IMR-90 (cell line): Measurements from ENCODE around the gene PIP4K2A. TPM values are rescaled to one million over a fixed set of nuclear protein-coding genes. Genes with fewer than 3 reads are reported as not detected.
"Not testable (repeated sequence)": the region's sequence is repeated elsewhere in the genome, so short reads cannot be mapped to it uniquely, and the experiment has no call there.

ENCODE experiments used
- ATAC-seq: fragments of 200-7000 bp; cut with Tn5 transposase; 2 replicates; pipeline ENCODE4 v1.9.1; 2020; ENCODE audit warnings: low read depth, mild to moderate bottlenecking, moderate library complexity
- BruUV-seq: library from RNA; stranded (reverse); fragments of 400-500 nt; replicated peaks from 2 replicates; lab custom pipeline; 2021; lab: Mats Ljungman, UMichigan
- CTCF ChIA-PET: fragments of 300-600 bp; formaldehyde crosslinking; extraction: SDS; loops from one replicate; lab custom pipeline; 2021; ENCODE audit warnings: antibody characterized with exemption; lab: Yijun Ruan, JAX
- POLR2A ChIA-PET: fragments of 300-600 bp; sonication (Branson Sonifier 250); formaldehyde crosslinking; loops from one replicate; lab custom pipeline; 2022; ENCODE audit warnings: antibody characterized with exemption; ENCODE audit not compliant: unreplicated experiment; lab: Charles Lee
- DNase-seq: peaks from one replicate; pipeline ENCODE4 v3.0.0; 2013
- H2AFZ ChIP-seq: replicated peaks from 2 replicates; pipeline ENCODE3; 2013; ENCODE audit warnings: low read length, mild to moderate bottlenecking; ENCODE audit not compliant: poor library complexity
- H2AK5ac ChIP-seq: 2 replicates; pipeline ENCODE4 v1.6.1; 2013; ENCODE audit warnings: low read depth, low read length, inconsistent platforms
- H2AK9ac ChIP-seq: replicated peaks from 2 replicates; pipeline ENCODE3; 2013; ENCODE audit warnings: mild to moderate bottlenecking, low read depth, low read length, moderate library complexity; ENCODE audit not compliant: poor library complexity
- H2BK120ac ChIP-seq: 2 replicates; pipeline ENCODE4 v1.6.1; 2013; ENCODE audit warnings: low read depth, low read length, inconsistent platforms
- H2BK15ac ChIP-seq: 3 replicates; pipeline ENCODE4 v1.6.1; 2013; ENCODE audit warnings: low read depth, low read length, inconsistent platforms
- H2BK20ac ChIP-seq: 2 replicates; pipeline ENCODE4 v1.6.1; 2013; ENCODE audit warnings: low read depth, mild to moderate bottlenecking, inconsistent platforms, low read length, moderate library complexity
- H2BK5ac ChIP-seq: 2 replicates; pipeline ENCODE4 v1.6.1; 2013; ENCODE audit warnings: mild to moderate bottlenecking, low read depth, low read length, inconsistent platforms; ENCODE audit not compliant: poor library complexity, severe bottlenecking
- H3K14ac ChIP-seq: replicated peaks from 2 replicates; pipeline ENCODE4 v1.6.1; 2013; ENCODE audit warnings: low read depth, low read length, inconsistent platforms
- H3K18ac ChIP-seq: 2 replicates; pipeline ENCODE4 v1.6.1; 2013; ENCODE audit warnings: low read depth, low read length, control low read depth
- H3K23ac ChIP-seq: 2 replicates; pipeline ENCODE4 v1.6.1; 2013; ENCODE audit warnings: low read depth, low read length, inconsistent platforms
- H3K27ac ChIP-seq: 2 replicates; pipeline ENCODE4 v1.5.1; 2013; ENCODE audit warnings: mild to moderate bottlenecking, control low read depth, low read length; ENCODE audit not compliant: insufficient read depth
- H3K27me3 ChIP-seq: 2 replicates; pipeline ENCODE4 v1.6.1; 2013; ENCODE audit warnings: low read length; ENCODE audit not compliant: control insufficient read depth, insufficient read depth
- H3K36me3 ChIP-seq: 2 replicates; pipeline ENCODE4 v1.6.1; 2013; ENCODE audit warnings: low read length, mixed read lengths; ENCODE audit not compliant: control insufficient read depth, insufficient read depth
- H3K4ac ChIP-seq: 2 replicates; pipeline ENCODE4 v1.6.1; 2013; ENCODE audit warnings: low read depth, low read length, inconsistent platforms
- H3K4me1 ChIP-seq: 2 replicates; pipeline ENCODE4 v1.6.1; 2013; ENCODE audit warnings: low read length, mixed read lengths; ENCODE audit not compliant: control insufficient read depth, insufficient read depth
- H3K4me2 ChIP-seq: 2 replicates; pipeline ENCODE4 v1.6.1; 2013; ENCODE audit warnings: low read depth, mild to moderate bottlenecking, control low read depth, low read length, moderate library complexity
- H3K4me3 ChIP-seq: 2 replicates; pipeline ENCODE4 v1.5.1; 2013; ENCODE audit warnings: low read depth, mild to moderate bottlenecking, control low read depth, low read length, moderate library complexity; ENCODE audit not compliant: insufficient read depth
- H3K56ac ChIP-seq: 2 replicates; pipeline ENCODE4 v1.6.1; 2013; ENCODE audit warnings: low read length, inconsistent platforms; ENCODE audit not compliant: insufficient read depth; ENCODE audit errors: extremely low read depth
- H3K79me1 ChIP-seq, 2 experiments: 2 replicates each; pipeline ENCODE4 v1.6.1; 2013; ENCODE audit warnings: low read length in 2 of 2, inconsistent platforms in 1 of 2, low read depth in 1 of 2
- H3K9ac ChIP-seq: 2 replicates; pipeline ENCODE4 v1.6.1; 2013; ENCODE audit warnings: low read depth, low read length, control low read depth
- H3K9me1 ChIP-seq: 2 replicates; pipeline ENCODE4 v1.6.1; 2013; ENCODE audit warnings: low read length, inconsistent platforms; ENCODE audit not compliant: insufficient read depth
- H3K9me3 ChIP-seq: 2 replicates; pipeline ENCODE4 v1.6.1; 2013; ENCODE audit warnings: low read length; ENCODE audit not compliant: control insufficient read depth, insufficient read depth
- H4K20me1 ChIP-seq: 2 replicates; pipeline ENCODE4 v1.6.1; 2013; ENCODE audit warnings: low read length, inconsistent platforms; ENCODE audit not compliant: insufficient read depth
- H4K5ac ChIP-seq: 2 replicates; pipeline ENCODE4 v1.6.1; 2013; ENCODE audit warnings: mild to moderate bottlenecking, low read depth, low read length, control low read depth
- H4K8ac ChIP-seq, 2 experiments: 2 replicates each; pipeline ENCODE4 v1.6.1; 2013; ENCODE audit warnings: low read depth in 2 of 2, low read length in 2 of 2, control low read depth in 1 of 2, inconsistent platforms in 1 of 2
- H4K91ac ChIP-seq: 2 replicates; pipeline ENCODE4 v1.6.1; 2013; ENCODE audit warnings: low read depth, low read length, inconsistent platforms; ENCODE audit not compliant: insufficient read depth
- WGBS, 2 experiments: methylation state at CpG; one replicate each; pipeline versions ENCODE4 v1.1.5 to v1.1.7; 2013; ENCODE audit warnings: missing lambda C conversion rate in 2 of 2; ENCODE audit not compliant: insufficient read length in 1 of 2; ENCODE audit errors: extremely low coverage in 2 of 2; 5-methylcytosine and 5-hydroxymethylcytosine counted together
- dilution Hi-C: fragments of 300-500 bp; cut with HindIII; formaldehyde crosslinking; loops from one replicate; pipeline ENCODE4 v1.14.3; 2018; ENCODE audit warnings: low sequenced_read_pairs; ENCODE audit not compliant: unreplicated experiment
- in situ Hi-C: fragments of 300-500 bp; cut with MboI; formaldehyde crosslinking; loops from 3 replicates; pipeline ENCODE4 v1.14.3; 2019; ENCODE audit warnings: low sequenced_read_pairs, inconsistent platforms, mixed read lengths
- intact Hi-C: fragments of 100-400 bp; cut with micrococcal nuclease; formaldehyde crosslinking; loops from 2 replicates; pipeline ENCODE4 v1.10.0; 2022
- polyA plus RNA-seq, 3 experiments: library from polyadenylated mRNA; depleted of rRNA; stranded (reverse); fragments of >200 nt; gene quantifications; 2 replicates each; pipeline ENCODE4 v1.2.3, GENCODE V29; 2012; ENCODE audit warnings: low replicate concordance in 1 of 3
- total RNA-seq: library from RNA; depleted of rRNA; stranded (reverse); fragments of >200 nt; gene quantifications from 2 replicates; pipeline ENCODE4 v1.2.3, GENCODE V29; 2012

Gene PIP4K2A
- total and polyA plus RNA-seq, 2 of the 4 experiments (the other 2 are of a cell fraction), result 9.8 to 18.1 TPM

GRCh38 chr10:22718659-22719058 lies 4.3 kb upstream of the PIP4K2A start:
- no CpG with 5 or more reads among the region's 3 CpGs for WGBS, 2 experiments

More at GRCh38 chr10:22718659-22719058, 4.3 kb upstream of the PIP4K2A start:
- H2BK120ac ChIP-seq, H3K4ac ChIP-seq, POLR2A ChIA-PET, H4K20me1 ChIP-seq, H3K23ac ChIP-seq, DNase-seq, H4K91ac ChIP-seq, H3K9ac ChIP-seq, H3K18ac ChIP-seq, H2AK9ac ChIP-seq, H3K36me3 ChIP-seq, H3K27ac ChIP-seq, H3K56ac ChIP-seq, H4K5ac ChIP-seq, H3K9me3 ChIP-seq, H3K27me3 ChIP-seq, H2BK20ac ChIP-seq, H3K9me1 ChIP-seq, ATAC-seq, H3K14ac ChIP-seq, H2AK5ac ChIP-seq, in situ Hi-C loops, H3K4me3 ChIP-seq, H2AFZ ChIP-seq, BruUV-seq, H3K79me1 ChIP-seq, CTCF ChIA-PET, H4K8ac ChIP-seq, dilution Hi-C loops, H2BK5ac ChIP-seq, H3K4me2 ChIP-seq, H3K4me1 ChIP-seq, H2BK15ac ChIP-seq: not testable (repeated sequence)
- intact Hi-C loops, result loop anchor here (10.0 kb wide), 2 partner anchors 86 to 714 kb away; partner anchors contain the start of gene DNAJC1
